Midbrain (tissue), 1 donor: ENCODE measurements around the gene FAN1.
"Not testable (repeated sequence)": the region's sequence is repeated elsewhere in the genome, so short reads cannot be mapped to it uniquely, and the experiment has no call there.

Source experiments
- DNase-seq: peaks from one replicate; lab custom pipeline; 2025; lab: John Stamatoyannopoulos, UW

Gene FAN1

DNA sequence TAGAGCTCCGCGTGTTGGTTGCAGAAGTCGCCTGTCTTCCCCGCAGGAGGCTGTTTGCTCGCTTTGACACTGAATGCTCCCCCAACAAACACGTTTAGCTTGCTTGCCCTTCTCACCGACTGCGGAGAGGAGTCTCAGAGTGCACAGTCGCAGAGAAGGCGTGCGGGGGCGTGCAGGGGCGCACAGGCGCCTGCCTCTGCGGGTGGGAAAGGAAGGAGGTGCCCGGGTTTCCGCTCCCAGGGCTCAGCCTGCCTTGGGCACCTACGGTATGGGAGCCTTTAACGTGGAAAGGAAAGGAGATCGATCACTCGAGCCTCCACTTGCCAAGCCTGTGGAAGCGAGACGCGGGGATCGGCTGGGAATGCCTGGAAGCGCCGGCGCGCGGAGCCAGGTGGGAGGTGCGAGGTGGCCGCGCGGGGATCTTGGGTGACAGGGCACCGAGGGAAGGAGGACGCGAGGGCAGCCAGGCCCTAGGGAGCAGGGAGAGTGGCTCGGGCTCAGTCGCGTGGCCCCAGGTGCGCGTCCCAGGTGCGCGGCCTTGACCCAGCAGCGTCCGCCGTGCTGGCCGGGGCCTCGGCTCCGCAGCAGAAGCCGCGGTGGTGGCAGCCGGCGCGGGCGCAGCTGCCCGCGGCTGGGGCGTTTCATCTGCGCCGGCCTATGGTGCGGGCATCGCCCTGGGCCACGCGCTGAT is at the start of gene FAN1:
TSS of gene FAN1 (plus strand) at position 419 of the 691 bp plus-strand sequence. CDS start 749 bp downstream, outside the sequence.
- peak; percentile 91 for DNase-seq

DNA sequence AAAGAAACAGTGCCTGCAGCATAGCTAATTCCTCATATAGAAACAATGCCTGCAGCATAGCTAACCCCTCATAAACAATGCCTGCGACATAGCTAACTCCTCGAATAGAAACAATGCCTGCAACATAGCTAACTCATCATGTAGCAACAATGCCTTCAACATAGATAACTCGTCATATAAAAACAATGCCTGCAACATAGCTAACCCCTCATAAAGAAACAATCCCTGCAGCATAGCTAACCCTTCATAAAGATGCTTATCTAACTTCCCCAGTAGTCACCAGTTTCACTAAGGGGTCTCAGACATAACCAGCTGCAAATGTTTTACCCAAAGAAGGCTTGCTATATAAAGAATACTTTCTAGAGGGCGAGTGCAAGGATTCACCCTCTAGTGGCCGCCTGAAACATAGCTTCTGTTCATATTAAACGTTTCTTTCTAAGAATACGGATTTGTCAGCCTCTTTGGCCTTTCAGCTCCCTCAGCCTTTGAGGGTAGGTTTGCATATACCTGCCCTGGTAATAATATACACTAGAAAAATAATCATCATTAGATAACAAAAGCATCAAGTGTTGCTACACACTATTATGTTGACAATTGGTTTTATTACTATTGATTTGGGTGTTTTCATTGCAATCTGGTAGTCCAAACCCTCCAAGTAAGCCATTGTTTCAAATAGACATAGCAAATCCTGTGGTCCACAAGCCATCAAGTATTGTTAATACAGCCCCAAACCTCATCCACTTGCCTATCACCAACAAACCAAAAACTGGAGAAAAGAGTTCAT is 44.4 kb upstream of the FAN1 start:
- DNase-seq = no peak

GRCh38 chr15:30865257-30865656 is 38.5 kb upstream of the FAN1 start:
- no peak for DNase-seq

DNA sequence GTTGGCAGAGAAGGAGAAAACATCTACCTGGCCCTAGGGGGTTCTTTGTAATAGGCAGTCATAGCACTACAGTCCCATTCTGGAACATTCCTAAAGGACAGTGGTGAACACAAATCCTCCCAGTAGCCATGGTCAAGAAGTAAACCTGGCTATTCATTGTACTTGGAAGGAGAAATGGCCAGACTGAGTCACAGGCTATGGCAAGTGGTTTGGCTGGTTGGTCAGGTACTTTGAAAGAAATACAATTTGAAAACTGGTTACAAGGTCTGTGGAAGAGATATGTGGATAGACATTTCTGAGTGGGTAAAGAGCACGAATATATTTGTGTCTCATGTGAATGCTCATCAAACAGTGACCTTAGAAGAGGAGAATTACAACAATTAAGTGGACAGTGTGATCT is 33.0 kb upstream of the FAN1 start:
- DNase-seq = no peak

DNA sequence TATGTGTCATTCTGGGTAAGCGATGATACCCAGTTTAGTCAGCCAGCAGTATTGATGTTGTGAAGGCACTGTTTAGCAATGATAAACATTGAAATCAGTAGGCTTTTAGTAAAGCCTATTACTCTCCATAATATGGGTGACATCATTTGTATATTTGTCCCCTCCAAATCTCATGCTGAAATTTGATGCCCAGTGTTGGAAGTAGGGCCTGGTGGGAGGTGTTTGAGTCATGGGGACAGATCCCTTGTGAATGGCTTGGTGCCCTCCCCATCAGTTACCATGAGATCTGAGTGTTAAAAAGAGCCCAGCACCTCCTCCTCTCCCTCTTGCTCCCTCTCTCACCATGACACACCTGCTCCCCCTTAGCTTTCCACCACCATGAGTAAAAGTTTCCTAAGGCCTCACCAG is 31.4 kb upstream of the FAN1 start:
- no peak for DNase-seq

DNA sequence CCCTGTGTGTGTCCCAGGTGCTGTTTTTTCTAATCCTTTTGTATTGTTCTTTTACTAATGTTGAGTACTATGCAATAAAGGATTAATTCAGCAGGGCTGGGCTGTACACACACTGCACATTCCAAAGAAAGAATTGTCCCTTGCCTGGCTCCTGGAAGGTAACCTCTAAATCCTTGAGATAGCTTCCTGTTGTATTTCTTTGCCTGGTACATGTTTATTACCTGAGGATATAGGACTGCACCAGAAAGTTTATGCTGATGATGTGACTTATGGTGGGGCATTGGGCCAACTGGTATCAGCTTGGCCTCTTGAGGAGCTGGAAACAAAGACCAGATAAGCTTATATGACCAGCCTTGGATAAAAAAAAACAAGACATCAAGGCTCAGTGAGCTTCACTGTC is 26.6 kb upstream of the FAN1 start:
- no peak for DNase-seq

DNA sequence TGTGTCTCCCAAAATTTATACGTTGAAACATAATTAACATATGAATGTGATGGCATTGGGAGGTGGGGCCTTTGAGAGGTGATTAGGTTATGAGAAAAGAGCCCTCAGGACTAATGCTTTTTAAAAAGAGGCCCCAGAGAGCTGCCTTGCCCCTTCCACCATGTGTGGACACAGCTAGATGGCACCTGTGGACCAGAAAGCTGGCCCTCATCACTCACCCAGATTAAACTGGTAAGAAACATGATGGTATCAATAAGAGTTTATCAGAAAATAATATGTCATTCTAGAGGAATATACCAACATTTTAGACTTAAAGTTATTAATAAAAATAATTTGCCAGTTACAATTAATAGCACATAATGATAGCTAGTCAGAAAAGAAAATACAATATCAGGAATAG is 25.2 kb upstream of the FAN1 start:
- no peak for DNase-seq

DNA sequence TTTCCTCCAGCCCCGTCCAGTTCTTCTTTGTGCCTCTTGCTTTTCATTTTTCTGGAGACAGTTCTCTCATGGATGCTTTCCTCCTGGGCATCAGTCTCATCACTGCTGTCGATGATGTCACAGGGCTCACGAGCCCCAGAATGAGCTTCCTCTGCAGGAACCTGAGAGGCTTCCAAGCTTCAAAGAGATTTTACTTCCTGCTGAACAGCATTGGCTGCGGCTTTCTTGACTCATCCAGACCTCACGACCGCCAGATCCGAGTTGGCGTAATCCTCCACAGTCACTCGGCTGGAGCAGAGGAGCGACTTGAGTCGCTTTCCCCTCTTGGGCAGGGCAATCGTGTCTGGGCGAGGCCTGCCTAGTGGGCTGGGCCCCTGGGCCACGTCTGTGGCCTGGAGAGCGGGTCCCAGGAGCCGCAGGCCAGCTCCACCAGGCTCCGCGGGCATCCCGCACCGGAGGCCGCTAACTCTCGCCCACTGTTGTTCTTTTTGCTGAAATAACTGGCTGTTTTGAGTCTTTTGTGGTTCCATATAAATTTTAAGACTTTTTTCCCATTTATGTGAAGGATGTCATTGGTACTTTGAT is 20.8 kb upstream of the FAN1 start:
- DNase-seq = no peak

DNA sequence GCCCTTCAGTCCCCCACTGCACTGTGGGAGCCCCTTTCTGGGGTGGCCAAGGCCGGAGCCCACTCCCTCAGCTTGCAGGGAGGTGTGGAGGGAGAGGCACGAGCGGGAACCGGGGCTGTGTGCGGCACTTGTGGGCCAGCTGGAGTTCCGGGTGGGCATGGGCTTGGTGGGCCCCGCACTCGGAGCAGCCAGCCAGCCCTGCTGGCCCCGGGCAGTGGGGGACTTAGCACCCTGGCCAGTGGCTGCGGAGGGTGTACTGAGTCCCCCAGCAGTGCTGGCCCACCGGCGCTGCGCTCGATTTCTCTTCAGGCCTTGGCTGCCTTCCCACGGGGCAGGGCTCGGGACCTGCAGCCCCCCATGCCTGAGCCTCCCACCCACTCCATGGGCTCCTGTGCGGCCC is 20.0 kb upstream of the FAN1 start:
- not testable (repeated sequence) for DNase-seq

DNA sequence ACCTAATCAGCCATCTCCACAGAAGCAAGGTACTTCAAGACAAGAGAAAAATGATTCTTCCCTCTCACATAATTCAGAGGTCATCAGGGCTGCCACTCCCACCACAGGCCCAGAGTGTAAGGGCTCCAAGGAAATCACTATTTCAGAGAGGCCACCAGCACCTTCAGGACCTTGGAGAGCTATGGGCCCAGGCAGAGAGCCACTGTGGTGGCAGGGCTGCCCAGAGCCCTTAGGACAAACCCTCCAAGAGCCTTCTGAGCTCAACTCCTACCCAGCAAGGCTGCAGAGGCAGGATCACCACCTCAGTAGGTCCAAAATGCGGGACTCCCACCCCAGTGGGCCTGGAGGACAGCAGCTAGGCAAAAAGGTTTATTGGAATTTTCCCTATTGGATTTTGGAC is 17.9 kb upstream of the FAN1 start:
- DNase-seq = no peak

DNA sequence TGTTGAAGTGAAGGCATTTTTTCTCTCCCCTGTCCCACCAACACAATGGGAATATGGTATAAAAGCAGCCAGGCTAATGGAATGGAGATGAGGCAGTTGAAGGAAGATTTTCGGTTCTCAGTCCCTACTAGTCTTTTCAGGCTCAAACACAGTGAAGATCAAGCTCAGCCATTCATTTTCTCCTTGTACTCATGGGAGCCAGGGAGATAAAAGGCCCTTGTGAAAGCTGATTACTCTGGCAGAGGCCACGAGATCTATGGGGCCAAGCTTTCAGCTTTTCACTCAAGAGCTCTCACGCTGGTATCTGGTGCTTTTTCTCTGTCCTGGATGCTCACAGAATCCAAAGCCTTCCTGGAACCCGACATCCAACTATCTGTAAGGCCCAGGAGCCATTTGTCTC is 14.5 kb upstream of the FAN1 start:
- peak; percentile 42 for DNase-seq

- no peak for DNase-seq
These were observed 8.1 kb upstream of the FAN1 start for GRCh38 chr15:30895461-30896210.

- no peak for DNase-seq
These were observed 7.5 kb upstream of the FAN1 start for GRCh38 chr15:30896211-30896606.

DNA sequence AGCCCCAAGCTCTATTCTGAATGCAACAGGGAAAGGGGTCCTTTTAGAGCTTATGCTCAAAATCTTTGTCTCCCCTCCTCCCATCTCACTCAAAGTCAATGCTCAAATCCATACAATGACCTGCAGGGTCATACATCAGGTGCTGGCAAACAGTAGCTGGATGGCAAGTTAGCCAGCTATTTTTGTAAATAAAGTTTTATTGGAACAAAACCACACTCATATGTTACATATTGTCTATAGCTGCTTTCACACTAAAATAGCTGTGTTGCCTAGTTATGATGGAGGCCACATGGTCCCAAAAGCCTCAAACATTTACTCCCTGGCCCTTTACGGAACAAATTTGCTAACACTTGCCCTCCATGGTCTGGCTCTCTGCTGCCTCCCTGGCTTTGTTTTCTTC is 1.8 kb upstream of the FAN1 start:
- DNase-seq = no peak

DNA sequence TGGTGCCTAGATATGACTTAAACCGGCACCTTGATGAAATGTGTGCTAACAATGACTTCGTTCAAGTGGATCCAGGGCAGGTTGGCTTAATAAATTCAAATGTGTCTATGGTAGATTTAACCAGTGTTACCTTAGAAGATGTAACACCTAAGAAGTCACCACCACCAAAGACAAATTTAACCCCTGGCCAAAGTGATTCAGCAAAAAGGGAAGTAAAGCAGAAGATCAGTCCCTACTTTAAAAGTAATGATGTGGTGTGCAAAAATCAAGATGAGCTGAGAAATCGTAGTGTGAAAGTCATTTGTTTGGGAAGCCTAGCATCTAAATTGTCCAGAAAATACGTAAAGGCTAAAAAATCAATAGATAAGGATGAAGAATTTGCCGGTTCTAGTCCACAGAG is 1.1 kb downstream of the FAN1 start:
- DNase-seq = no peak

DNA sequence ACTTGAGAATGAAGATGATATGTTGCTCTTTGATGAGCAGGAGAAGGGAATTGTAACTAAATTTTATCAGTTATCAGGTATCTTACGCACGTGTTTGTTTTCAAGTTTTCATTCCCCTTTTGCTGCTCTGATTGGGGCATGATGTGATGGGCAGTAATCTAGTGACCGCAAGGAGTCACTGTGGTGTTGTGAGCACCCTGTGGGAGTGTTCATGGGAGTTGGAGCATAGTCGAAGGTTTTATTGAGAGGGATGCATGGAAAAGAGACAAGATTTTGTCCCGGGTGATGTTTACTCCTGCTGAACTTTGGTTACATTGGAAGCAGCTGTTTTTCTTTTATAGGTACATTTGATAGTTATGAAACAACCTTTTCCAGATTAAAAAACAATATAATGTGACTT is 2.1 kb downstream of the FAN1 start:
- DNase-seq = peak; percentile 9

DNA sequence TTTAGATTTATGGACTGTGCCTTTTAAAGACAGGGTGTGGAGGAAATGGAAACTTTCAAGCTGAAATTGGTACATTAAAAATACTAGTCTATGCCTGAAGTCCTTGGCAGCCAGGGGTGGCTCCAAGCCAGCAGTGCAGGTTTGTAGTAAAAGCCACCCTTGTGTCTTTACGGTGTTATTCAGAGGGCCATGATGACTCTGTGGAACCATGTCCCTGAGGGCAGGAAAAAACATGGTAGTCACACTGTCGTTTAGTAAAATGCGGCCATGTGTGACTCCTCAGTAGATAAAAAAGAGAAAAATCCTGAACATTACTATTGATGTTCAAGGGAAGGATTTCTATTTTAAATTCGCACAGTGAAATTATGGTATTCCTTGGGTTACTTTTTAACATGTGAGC is 2.7 kb downstream of the FAN1 start:
- no peak for DNase-seq

DNA sequence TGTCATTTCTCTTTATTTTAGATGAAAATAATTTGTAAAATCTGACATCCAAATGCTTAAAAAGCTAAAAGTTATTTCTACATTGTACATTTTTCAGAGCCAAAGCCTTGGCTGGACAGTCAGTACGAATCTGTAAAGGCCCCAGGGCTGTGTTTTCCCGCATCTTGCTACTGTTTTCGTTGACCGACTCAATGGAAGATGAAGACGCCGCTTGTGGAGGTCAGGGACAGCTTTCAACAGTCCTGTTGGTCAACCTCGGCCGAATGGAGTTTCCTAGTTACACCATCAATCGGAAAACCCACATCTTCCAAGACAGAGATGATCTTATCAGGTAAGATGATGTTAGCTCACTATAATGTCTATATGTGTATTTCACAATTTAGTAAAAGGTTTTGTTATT is 10.0 kb downstream of the FAN1 start:
- no peak for DNase-seq

- no peak for DNase-seq
These were observed 13.3 kb downstream of the FAN1 start for GRCh38 chr15:30917013-30917412.

DNA sequence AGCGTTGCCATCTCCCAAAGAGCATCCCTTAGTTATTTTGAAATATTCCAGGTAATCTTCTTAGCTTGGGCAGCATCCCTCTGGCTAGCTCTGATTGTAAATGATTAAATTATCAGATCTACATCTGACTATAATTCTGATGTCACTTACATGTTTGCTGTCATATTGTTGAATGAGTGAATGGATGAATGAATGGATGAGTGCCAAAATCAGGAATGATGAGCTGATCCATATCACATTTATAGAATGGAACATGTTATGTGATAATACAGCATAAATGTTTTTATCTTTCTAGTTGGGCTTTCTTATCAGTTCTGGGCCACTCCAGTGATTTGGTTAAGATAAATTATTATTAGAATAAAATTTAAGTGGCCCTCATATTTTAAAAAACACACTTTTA is 14.0 kb downstream of the FAN1 start:
- DNase-seq = no peak

GRCh38 chr15:30918366-30918765 is 14.7 kb downstream of the FAN1 start:
- DNase-seq = no peak

GRCh38 chr15:30919877-30920550 is 16.3 kb downstream of the FAN1 start:
- DNase-seq = no peak
